H1 (cell line): Measurements from ENCODE around the gene UIMC1. TPM values are rescaled to one million over a fixed set of nuclear protein-coding genes. Genes with fewer than 3 reads are reported as not detected.

Experiments used
- CTCF ChIA-PET: fragments of 300-600 bp; sonication (Branson Sonifier 250); formaldehyde crosslinking; loops from one replicate; lab custom pipeline; 2021; ENCODE audit not compliant: partially characterized antibody; lab: Charles Lee
- POLR2A ChIA-PET: fragments of 300-600 bp; sonication (Branson Sonifier 250); formaldehyde crosslinking; loops from one replicate; lab custom pipeline; 2021; ENCODE audit warnings: inconsistent platforms; ENCODE audit not compliant: partially characterized antibody; lab: Charles Lee
- DNase-seq, 2 experiments: peaks; one replicate each; pipeline versions ENCODE4 v3.0.0 to v3.0.0-alpha.2; 2010 to 2022; ENCODE audit warnings: low spot score in 2 of 2, low read depth in 1 of 2, mixed read lengths in 1 of 2
- FAIRE-seq: peaks from 2 replicates; lab custom pipeline; 2011; peaks lifted over from hg19 to GRCh38; lab: Jason Lieb, UNC
- H2AFZ ChIP-seq: 2 replicates; pipeline ENCODE4 v1.8.1; 2012; ENCODE audit warnings: low read length, inconsistent platforms
- H2AK5ac ChIP-seq: 2 replicates; pipeline ENCODE4 v1.6.1; 2013; ENCODE audit warnings: low read depth, low read length
- H2BK120ac ChIP-seq: replicated peaks from 2 replicates; pipeline ENCODE3; 2013; ENCODE audit warnings: low read depth, low read length, inconsistent platforms
- H2BK12ac ChIP-seq: 2 replicates; pipeline ENCODE4 v1.6.1; 2013; ENCODE audit warnings: low read depth, low read length
- H2BK15ac ChIP-seq: 2 replicates; pipeline ENCODE4 v1.6.1; 2013; ENCODE audit warnings: low read length
- H2BK20ac ChIP-seq: 2 replicates; pipeline ENCODE4 v1.6.1; 2013; ENCODE audit warnings: low read length
- H2BK5ac ChIP-seq: 2 replicates; pipeline ENCODE4 v1.6.1; 2013; ENCODE audit warnings: low read depth, low read length
- H3K14ac ChIP-seq: 2 replicates; pipeline ENCODE4 v1.6.1; 2013; ENCODE audit warnings: inconsistent platforms; ENCODE audit not compliant: insufficient read length
- H3K18ac ChIP-seq: 2 replicates; pipeline ENCODE4 v1.6.1; 2013; ENCODE audit warnings: low read length; ENCODE audit errors: extremely low read depth
- H3K23ac ChIP-seq: 2 replicates; pipeline ENCODE4 v1.6.1; 2013; ENCODE audit warnings: inconsistent platforms; ENCODE audit not compliant: insufficient read length
- H3K23me2 ChIP-seq: 2 replicates; pipeline ENCODE4 v1.6.1; 2013; ENCODE audit warnings: low read depth, low read length
- H3K27ac ChIP-seq: 2 replicates; pipeline ENCODE4 v1.6.1; 2011; ENCODE audit warnings: low read depth, low read length, inconsistent platforms
- H3K27me3 ChIP-seq, 4 experiments: replicated peaks in 1 of 4; 1 replicate in 1 of 4; 2 replicates in 3 of 4; pipeline versions ENCODE4 v1.6.1 to v1.8.1; 2011 to 2013; ENCODE audit warnings: low read length in 3 of 4, mild to moderate bottlenecking in 3 of 4, inconsistent platforms in 2 of 4, mixed read lengths in 2 of 4, moderate library complexity in 1 of 4; ENCODE audit not compliant: control insufficient read depth in 3 of 4, insufficient read depth in 3 of 4; ENCODE audit errors: extremely low read depth in 1 of 4
- H3K36me3 ChIP-seq, 4 experiments: 2 replicates each; pipeline versions ENCODE4 v1.6.1 to v1.8.1; 2011 to 2013; ENCODE audit warnings: mild to moderate bottlenecking in 4 of 4, low read length in 3 of 4, moderate library complexity in 2 of 4, control low read depth in 1 of 4, inconsistent platforms in 1 of 4; ENCODE audit not compliant: insufficient read depth in 4 of 4, control insufficient read depth in 2 of 4
- H3K4ac ChIP-seq: replicated peaks from 2 replicates; pipeline ENCODE3; 2013; ENCODE audit warnings: low read length, low read depth, mixed read lengths, inconsistent platforms; ENCODE audit not compliant: insufficient read length
- H3K4me1 ChIP-seq, 4 experiments: replicated peaks in 1 of 4; 1 replicate in 1 of 4; 2 replicates in 3 of 4; pipeline versions ENCODE4 v1.6.1 to v1.8.1; 2011 to 2013; ENCODE audit warnings: low read length in 3 of 4, inconsistent platforms in 2 of 4, mixed read lengths in 1 of 4; ENCODE audit not compliant: insufficient read depth in 4 of 4, control insufficient read depth in 3 of 4
- H3K4me2 ChIP-seq, 2 experiments: 2 replicates each; pipeline versions ENCODE4 v1.6.1 to v1.8.1; 2011 to 2013; ENCODE audit warnings: low read depth in 2 of 2, low read length in 2 of 2, control low read depth in 1 of 2, inconsistent platforms in 1 of 2, mild to moderate bottlenecking in 1 of 2; ENCODE audit not compliant: insufficient read depth in 1 of 2
- H3K4me3 ChIP-seq, 4 experiments: fragments of 200-600, 300-600 bp in 1 of 4; sonication (generic), shearing (Covaris generic), sonication (Bioruptor Twin) in 1 of 4; 2 replicates each; pipeline versions ENCODE4 v1.5.1 to v1.8.1; 2011 to 2016; ENCODE audit warnings: low read length in 4 of 4, low read depth in 3 of 4, control low read depth in 2 of 4, inconsistent platforms in 2 of 4, mild to moderate bottlenecking in 2 of 4, mixed read lengths in 1 of 4, moderate library complexity in 1 of 4; ENCODE audit not compliant: insufficient read depth in 2 of 4; ENCODE audit errors: extremely low read depth in 1 of 4
- H3K56ac ChIP-seq: replicated peaks from 2 replicates; pipeline ENCODE3; 2013; ENCODE audit warnings: low read depth, mild to moderate bottlenecking, mixed read lengths, low read length, inconsistent platforms; ENCODE audit not compliant: insufficient read length
- H3K79me1 ChIP-seq: 2 replicates; pipeline ENCODE4 v1.6.1; 2013; ENCODE audit warnings: low read depth, low read length, control low read depth
- H3K79me2 ChIP-seq, 2 experiments: 2 replicates each; pipeline versions ENCODE4 v1.6.1 to v1.8.1; 2012 to 2013; ENCODE audit warnings: low read length in 2 of 2, mild to moderate bottlenecking in 2 of 2, inconsistent platforms in 1 of 2; ENCODE audit not compliant: insufficient read depth in 2 of 2, control insufficient read depth in 1 of 2
- H3K9ac ChIP-seq, 4 experiments: replicated peaks in 1 of 4; 1 replicate in 1 of 4; 2 replicates in 3 of 4; pipeline versions ENCODE4 v1.6.1 to v1.8.1; 2011 to 2013; ENCODE audit warnings: low read depth in 3 of 4, low read length in 3 of 4, control low read depth in 2 of 4, mild to moderate bottlenecking in 2 of 4, moderate library complexity in 2 of 4, inconsistent platforms in 1 of 4; ENCODE audit errors: extremely low read depth in 1 of 4
- H3K9me3 ChIP-seq, 2 experiments: 2 replicates each; pipeline versions ENCODE4 v1.6.1 to v1.8.1; 2012 to 2013; ENCODE audit warnings: mild to moderate bottlenecking in 2 of 2, moderate library complexity in 2 of 2, control low read depth in 1 of 2, inconsistent platforms in 1 of 2, low read depth in 1 of 2, low read length in 1 of 2, mixed read lengths in 1 of 2; ENCODE audit not compliant: insufficient read depth in 2 of 2
- H4K20me1 ChIP-seq, 2 experiments: replicated peaks in 1 of 2; 2 replicates each; pipeline versions ENCODE3 to v1.8.1; 2011 to 2013; ENCODE audit warnings: inconsistent platforms in 2 of 2, low read length in 2 of 2, mild to moderate bottlenecking in 1 of 2; ENCODE audit not compliant: insufficient read depth in 2 of 2, control insufficient read depth in 1 of 2
- H4K5ac ChIP-seq: 2 replicates; pipeline ENCODE4 v1.6.1; 2013; ENCODE audit warnings: low read length, low read depth, mixed read lengths, inconsistent platforms; ENCODE audit not compliant: insufficient read length
- H4K8ac ChIP-seq: 2 replicates; pipeline ENCODE4 v1.8.0; 2013; ENCODE audit warnings: mild to moderate bottlenecking, moderate library complexity, low read length, inconsistent platforms; ENCODE audit not compliant: insufficient read depth; ENCODE audit errors: extremely low read depth
- H4K91ac ChIP-seq: replicated peaks from 2 replicates; pipeline ENCODE3; 2013; ENCODE audit warnings: low read length, mixed read lengths, inconsistent platforms; ENCODE audit not compliant: insufficient read length
- ASH2L ChIP-seq: fragments of 200-600, 300-600 bp; sonication (generic); IDR thresholded peaks from one replicate; pipeline ENCODE4 v1.7.1; 2017; ENCODE audit warnings: low read length
- CBX5 ChIP-seq: fragments of 300-800, 300-1000 bp; sonication (generic); IDR thresholded peaks from 2 replicates; pipeline ENCODE4 v1.7.1; 2016; ENCODE audit warnings: antibody characterized with exemption, low read length, low read depth
- CHD1 ChIP-seq: IDR thresholded peaks from 2 replicates; pipeline ENCODE4 v1.6.1; 2012; ENCODE audit warnings: low read depth, low read length, improper control_type of control experiment
- EGR1 ChIP-seq: IDR thresholded peaks from 2 replicates; pipeline ENCODE4 v1.6.1; 2011; ENCODE audit warnings: low read depth, low read length, borderline replicate concordance
- EP300 ChIP-seq, 2 experiments: IDR thresholded peaks; 1 replicate in 1 of 2; 2 replicates in 1 of 2; pipeline ENCODE4 v1.6.1; 2011 to 2012; ENCODE audit warnings: low read depth in 2 of 2, low read length in 2 of 2, mild to moderate bottlenecking in 2 of 2, borderline replicate concordance in 1 of 2, inconsistent platforms in 1 of 2, moderate library complexity in 1 of 2
- JUN ChIP-seq: IDR thresholded peaks from 2 replicates; pipeline ENCODE4 v1.6.1; 2011; ENCODE audit warnings: low read depth, mild to moderate bottlenecking, improper control_type of control experiment, low read length
- JUND ChIP-seq: IDR thresholded peaks from 2 replicates; pipeline ENCODE4 v1.6.1; 2011; ENCODE audit warnings: mild to moderate bottlenecking, improper control_type of control experiment, low read length
- NRF1 ChIP-seq: IDR thresholded peaks from 2 replicates; pipeline ENCODE4 v1.6.1; 2011; ENCODE audit warnings: mild to moderate bottlenecking, low read depth, low read length, improper control_type of control experiment
- RFX5 ChIP-seq: IDR thresholded peaks from 2 replicates; pipeline ENCODE4 v1.6.1; 2011; ENCODE audit warnings: low read depth, low read length, improper control_type of control experiment, borderline replicate concordance
- SUZ12 ChIP-seq: fragments of 200-600 bp; sonication (generic); IDR thresholded peaks from 2 replicates; pipeline ENCODE4 v1.6.1; 2012; ENCODE audit warnings: mild to moderate bottlenecking, inconsistent platforms, low read length, moderate library complexity, mixed read lengths
- WGBS, 2 experiments: shearing (Covaris generic) in 1 of 2; methylation state at CpG; one replicate each; pipeline versions ENCODE4 v1.1.6 to v1.1.7; 2013 to 2015; ENCODE audit warnings: low lambda C conversion rate in 2 of 2, mixed read lengths in 2 of 2, inconsistent platforms in 1 of 2, low coverage in 1 of 2, missing lambda C conversion rate in 1 of 2; ENCODE audit not compliant: insufficient replicate concordance in 2 of 2, insufficient coverage in 1 of 2, insufficient read length in 1 of 2; ENCODE audit errors: extremely low coverage in 1 of 2, missing lambda C conversion rate in 1 of 2; 5-methylcytosine and 5-hydroxymethylcytosine counted together
- polyA plus RNA-seq, 7 experiments: library from polyadenylated mRNA; depleted of rRNA in 3 of 7; stranded (reverse) in 5 of 7; unstranded in 2 of 7; fragments of >200 nt in 5 of 7; fragments of 200-250 nt in 2 of 7; gene quantifications; 1 replicate in 5 of 7; 2 replicates in 1 of 7; 4 replicates in 1 of 7; pipeline versions ENCODE4 v1.2.1 to v1.2.3, GENCODE V29; 2011 to 2013; ENCODE audit warnings: missing spikeins in 2 of 7, mixed read lengths in 2 of 7
- total RNA-seq: library from RNA; stranded (reverse); fragmentation: NEBNext Ultra II Directional; extraction: Animal tissue kit (Norgen Biotek cat#: 25700); gene quantifications from 2 replicates; pipeline ENCODE4 v1.2.1, GENCODE V29; 2021

The UIMC1 gene
- total and polyA plus RNA-seq, 2 of the 8 experiments (the other 6 are each of a cell fraction or from before 2014, with no cell fraction given), result 12.8 to 43.7 TPM

DNA sequence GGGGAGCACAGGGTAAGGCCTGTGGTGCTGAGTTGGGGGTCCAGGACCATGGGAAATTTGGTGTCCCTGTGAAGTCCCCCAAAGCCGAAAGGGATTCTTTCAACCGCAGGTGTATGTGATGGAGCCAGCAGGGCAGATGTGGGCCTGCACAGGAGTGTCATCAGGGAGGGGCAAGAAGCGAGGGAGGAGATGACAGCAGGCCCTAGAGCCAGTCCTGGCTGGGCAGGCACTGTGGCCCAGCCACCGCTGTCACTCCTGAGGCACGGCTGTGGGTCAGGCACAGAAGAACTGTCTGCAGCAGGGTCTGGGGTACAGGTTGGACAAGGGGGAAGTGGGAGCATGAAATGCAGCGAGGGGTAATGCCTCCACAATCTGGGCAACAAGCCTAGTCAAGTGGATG, 112.3 kb downstream of the UIMC1 start:
- no peaks in the 10 kb centered on the region for H3K23me2 ChIP-seq
- ChIA-PET CTCF (interaction anchor here (0.9 kb wide), 1 partner anchor 234 kb away, joined by 3 read pairs; no protein-coding TSS in a partner anchor), POLR2A (interaction anchor here (1.5 kb wide), 1 partner anchor 18 kb away, joined by 3 read pairs; no protein-coding TSS in a partner anchor)
- TF ChIP-seq EGR1 (no peak), SUZ12 (no peak), RFX5 (no peak), JUND (no peak), CHD1 (no peak), NRF1 (no peak), EP300 (IDR thresholded peaks at IDR 0.05; ENCODE audit: borderline replicate concordance in 1 of 2, low read depth in 2 of 2, low read length in 2 of 2) (no peak), CBX5 (no peak), ASH2L (no peak), JUN (no peak)
- no peak for DNase-seq
- no peaks in the 10 kb centered on the region for H3K79me2 ChIP-seq
- H3K18ac ChIP-seq, result no peak overlapping the region
- no peak overlapping the region for H3K56ac ChIP-seq
- H2BK20ac ChIP-seq, result 0 out of 2 replicates have a peak overlapping the region, but pooled peaks have one; percentile 77
- 93% methylated on average over 6 of the region's 6 CpGs; no CpG with 5 or more reads in 1 of the 2 experiments for WGBS, 2 experiments
- no peak overlapping the region for H3K4ac ChIP-seq
- H4K8ac ChIP-seq, result no peak overlapping the region
- H4K5ac ChIP-seq, result no peak overlapping the region
- no peak for FAIRE-seq
- no peak overlapping the region for H2BK12ac ChIP-seq
- no peak overlapping the region for H3K23ac ChIP-seq
- no peak overlapping the region for H3K9ac ChIP-seq
- no peak overlapping the region for H2BK120ac ChIP-seq
- H2BK15ac ChIP-seq, result no peak overlapping the region
- no peak overlapping the region for H3K4me3 ChIP-seq
- H3K36me3 ChIP-seq, result no peaks in the 10 kb centered on the region
- no peak overlapping the region for H4K91ac ChIP-seq
- no peaks in the 10 kb centered on the region for H3K9me3 ChIP-seq
- no peak overlapping the region for H3K4me2 ChIP-seq
- H4K20me1 ChIP-seq, result no peaks in the 10 kb centered on the region
- H3K79me1 ChIP-seq, result no peaks in the 10 kb centered on the region
- no peak overlapping the region for H2BK5ac ChIP-seq
- H3K27me3 ChIP-seq, result no peaks in the 10 kb centered on the region
- no peak overlapping the region for H3K14ac ChIP-seq
- peaks cover 0 to 6% (median 1%) of the 10 kb centered on the region in 4 experiments; a peak in 5 of 7 replicates for H3K4me1 ChIP-seq
- no peak overlapping the region for H2AK5ac ChIP-seq
- H3K27ac ChIP-seq, result no peak overlapping the region
- no peak overlapping the region for H2AFZ ChIP-seq
